Neural cell (in vitro differentiated cells): ENCODE measurements around the gene DOHH. TPM values are rescaled to one million over a fixed set of nuclear protein-coding genes. Genes with fewer than 3 reads are reported as not detected.

Source experiments
- H2AFZ ChIP-seq: fragments of 200-600, 300-800 bp; sonication (generic), shearing (Covaris generic); 2 replicates; pipeline ENCODE4 v1.6.0; 2014; ENCODE audit warnings: low read depth, mild to moderate bottlenecking, antibody characterized with exemption, low read length, moderate library complexity
- H3F3A ChIP-seq: fragments of 200-600 bp; shearing (Covaris generic); 2 replicates; pipeline ENCODE4 v1.6.1; 2016; ENCODE audit warnings: mild to moderate bottlenecking, moderate library complexity, mixed read lengths, antibody characterized with exemption, low read length; ENCODE audit not compliant: insufficient read depth, poor library complexity, severe bottlenecking
- H3K27ac ChIP-seq: fragments of 200-600, 300-800 bp; sonication (generic), shearing (Covaris generic); 2 replicates; pipeline ENCODE4 v1.5.1; 2014; ENCODE audit warnings: mild to moderate bottlenecking, low read length, moderate library complexity
- H3K27me3 ChIP-seq: fragments of 300-800, 200-600 bp; sonication (generic), shearing (Covaris generic); 2 replicates; pipeline ENCODE4 v1.6.0; 2014; ENCODE audit warnings: mild to moderate bottlenecking, low read depth, low read length, moderate library complexity; ENCODE audit not compliant: insufficient read depth
- H3K36me3 ChIP-seq: fragments of 300-800, 200-600 bp; sonication (generic), shearing (Covaris generic); 2 replicates; pipeline ENCODE4 v1.5.1; 2014; ENCODE audit warnings: mild to moderate bottlenecking, antibody characterized with exemption, low read length, moderate library complexity; ENCODE audit not compliant: insufficient read depth
- H3K4me2 ChIP-seq: fragments of 300-800, 200-600 bp; sonication (generic), shearing (Covaris generic); 2 replicates; pipeline ENCODE4 v1.6.0; 2014; ENCODE audit warnings: mild to moderate bottlenecking, low read length
- H3K4me3 ChIP-seq: fragments of 300-800, 200-600 bp; sonication (generic), shearing (Covaris generic); 2 replicates; pipeline ENCODE4 v1.5.1; 2014; ENCODE audit warnings: mild to moderate bottlenecking, low read length, moderate library complexity
- H3K79me2 ChIP-seq: fragments of 200-600 bp; shearing (Covaris generic); replicated peaks from 2 replicates; pipeline ENCODE4 v1.6.0; 2014; ENCODE audit warnings: mild to moderate bottlenecking, low read length, moderate library complexity; ENCODE audit not compliant: insufficient read depth
- H3K9ac ChIP-seq: fragments of 300-800, 200-600 bp; sonication (generic), shearing (Covaris generic); 2 replicates; pipeline ENCODE4 v1.6.1; 2016; ENCODE audit warnings: mild to moderate bottlenecking, low read length, mixed read lengths
- H3K9me2 ChIP-seq: fragments of 200-600 bp; shearing (Covaris generic); 2 replicates; pipeline ENCODE4 v1.6.1; 2016; ENCODE audit warnings: mild to moderate bottlenecking, low read length, mixed read lengths; ENCODE audit not compliant: insufficient read depth
- H3K9me3 ChIP-seq: fragments of 200-600, 300-800 bp; sonication (generic), shearing (Covaris generic); 2 replicates; pipeline ENCODE4 v1.6.1; 2016; ENCODE audit warnings: mild to moderate bottlenecking, mixed run types, low read length, moderate library complexity, mixed read lengths
- H4K20me1 ChIP-seq: fragments of 200-600 bp; shearing (Covaris generic); 2 replicates; pipeline ENCODE4 v1.6.1; 2016; ENCODE audit warnings: mild to moderate bottlenecking, mixed run types; ENCODE audit not compliant: insufficient read depth
- CTCF ChIP-seq: fragments of 450-650 bp; IDR thresholded peaks from 2 replicates; pipeline ENCODE4 v1.5.1; 2014; ENCODE audit warnings: antibody characterized with exemption, mild to moderate bottlenecking, moderate library complexity; ENCODE audit not compliant: poor library complexity, severe bottlenecking
- EP300 ChIP-seq: fragments of 450-650 bp; conservative IDR thresholded peaks from 2 replicates; pipeline ENCODE4 v1.6.1; 2014; ENCODE audit warnings: antibody characterized with exemption, mild to moderate bottlenecking, moderate library complexity; ENCODE audit not compliant: poor library complexity, severe bottlenecking
- EZH2 ChIP-seq: fragments of 200-600, 300-800 bp; shearing (Covaris generic), sonication (generic); IDR thresholded peaks from 2 replicates; pipeline ENCODE4 v1.6.1; 2014; ENCODE audit warnings: antibody characterized with exemption, low read length, borderline replicate concordance, mild to moderate bottlenecking; ENCODE audit not compliant: insufficient read depth, poor library complexity, severe bottlenecking
- MXI1 ChIP-seq: fragments of 450-650 bp; conservative IDR thresholded peaks from 2 replicates; pipeline ENCODE4 v1.6.1; 2014; ENCODE audit warnings: antibody characterized with exemption, mild to moderate bottlenecking; ENCODE audit not compliant: poor library complexity, severe bottlenecking
- POLR2AphosphoS5 ChIP-seq: IDR thresholded peaks from 2 replicates; pipeline ENCODE4 v1.6.1; 2012
- RAD21 ChIP-seq: fragments of 450-650 bp; conservative IDR thresholded peaks from 2 replicates; pipeline ENCODE4 v1.6.1; 2014; ENCODE audit warnings: antibody characterized with exemption, mild to moderate bottlenecking, moderate library complexity
- SMC3 ChIP-seq: fragments of 450-650 bp; conservative IDR thresholded peaks from 2 replicates; pipeline ENCODE4 v1.6.1; 2014; ENCODE audit warnings: antibody characterized with exemption, mild to moderate bottlenecking, moderate library complexity; ENCODE audit not compliant: poor library complexity
- TAF1 ChIP-seq: IDR thresholded peaks from 2 replicates; pipeline ENCODE4 v1.6.1; 2012; ENCODE audit warnings: low read depth
- polyA plus RNA-seq: library from polyadenylated mRNA; depleted of rRNA; stranded (reverse); fragments of >200 nt; gene quantifications from 2 replicates; pipeline ENCODE4 v1.2.3, GENCODE V29; 2014
- TF ChIP-seq, protein P1 (sequence below): IDR thresholded peaks from 2 replicates; pipeline ENCODE4 v1.6.1; 2012; ENCODE audit warnings: borderline replicate concordance

The DOHH gene
- polyA plus RNA-seq, 1 donor from 2014 or later = 20.3 TPM

- Histone ChIP-seq H3K27ac (peak overlapping the region; percentile 95), H3K4me3 (peak overlapping the region; percentile 84), H3K4me2 (peak overlapping the region; percentile 69), H3K79me2 (peaks cover 15% of the 10 kb centered on the region), H3K27me3 (no peaks in the 10 kb centered on the region), H2AFZ (peak overlapping the region; percentile 90), H3K9ac (peak overlapping the region; percentile 92), H3F3A (no peaks in the 10 kb centered on the region), H3K9me2 (no peaks in the 10 kb centered on the region), H4K20me1 (no peaks in the 10 kb centered on the region), H3K9me3 (no peaks in the 10 kb centered on the region), H3K36me3 (no peaks in the 10 kb centered on the region)
- TF ChIP-seq, protein P1, sequence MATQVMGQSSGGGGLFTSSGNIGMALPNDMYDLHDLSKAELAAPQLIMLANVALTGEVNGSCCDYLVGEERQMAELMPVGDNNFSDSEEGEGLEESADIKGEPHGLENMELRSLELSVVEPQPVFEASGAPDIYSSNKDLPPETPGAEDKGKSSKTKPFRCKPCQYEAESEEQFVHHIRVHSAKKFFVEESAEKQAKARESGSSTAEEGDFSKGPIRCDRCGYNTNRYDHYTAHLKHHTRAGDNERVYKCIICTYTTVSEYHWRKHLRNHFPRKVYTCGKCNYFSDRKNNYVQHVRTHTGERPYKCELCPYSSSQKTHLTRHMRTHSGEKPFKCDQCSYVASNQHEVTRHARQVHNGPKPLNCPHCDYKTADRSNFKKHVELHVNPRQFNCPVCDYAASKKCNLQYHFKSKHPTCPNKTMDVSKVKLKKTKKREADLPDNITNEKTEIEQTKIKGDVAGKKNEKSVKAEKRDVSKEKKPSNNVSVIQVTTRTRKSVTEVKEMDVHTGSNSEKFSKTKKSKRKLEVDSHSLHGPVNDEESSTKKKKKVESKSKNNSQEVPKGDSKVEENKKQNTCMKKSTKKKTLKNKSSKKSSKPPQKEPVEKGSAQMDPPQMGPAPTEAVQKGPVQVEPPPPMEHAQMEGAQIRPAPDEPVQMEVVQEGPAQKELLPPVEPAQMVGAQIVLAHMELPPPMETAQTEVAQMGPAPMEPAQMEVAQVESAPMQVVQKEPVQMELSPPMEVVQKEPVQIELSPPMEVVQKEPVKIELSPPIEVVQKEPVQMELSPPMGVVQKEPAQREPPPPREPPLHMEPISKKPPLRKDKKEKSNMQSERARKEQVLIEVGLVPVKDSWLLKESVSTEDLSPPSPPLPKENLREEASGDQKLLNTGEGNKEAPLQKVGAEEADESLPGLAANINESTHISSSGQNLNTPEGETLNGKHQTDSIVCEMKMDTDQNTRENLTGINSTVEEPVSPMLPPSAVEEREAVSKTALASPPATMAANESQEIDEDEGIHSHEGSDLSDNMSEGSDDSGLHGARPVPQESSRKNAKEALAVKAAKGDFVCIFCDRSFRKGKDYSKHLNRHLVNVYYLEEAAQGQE = no peak
- TF ChIP-seq EP300 (no peak), RAD21 (no peak), EZH2 (no peak), TAF1 (no peak)
Measured at GRCh38 chr19:3499738-3500428, 591 bp downstream of the DOHH start.

- H3K9me3 ChIP-seq = no peaks in the 10 kb centered on the region
- no peaks in the 10 kb centered on the region for H3K27me3 ChIP-seq
- H3F3A ChIP-seq = no peaks in the 10 kb centered on the region
- peaks cover 15% of the 10 kb centered on the region for H3K79me2 ChIP-seq
- H2AFZ ChIP-seq = no peak overlapping the region
- H4K20me1 ChIP-seq = no peaks in the 10 kb centered on the region
- H3K4me2 ChIP-seq = no peak overlapping the region
- no peak overlapping the region for H3K4me3 ChIP-seq
- no peak overlapping the region for H3K27ac ChIP-seq
- H3K9me2 ChIP-seq = no peaks in the 10 kb centered on the region
- H3K9ac ChIP-seq = no peak overlapping the region
- TF ChIP-seq TAF1 (no peak), EP300 (no peak), CTCF (no peak), POLR2AphosphoS5 (no peak), EZH2 (no peak), RAD21 (no peak), MXI1 (no peak), SMC3 (no peak)
- TF ChIP-seq, protein P1 = no peak
- no peaks in the 10 kb centered on the region for H3K36me3 ChIP-seq
Measured at GRCh38 chr19:3497757-3498520, 2.5 kb downstream of the DOHH start.
